B cell (primary cell): ENCODE results near the gene PARD3B. TPM values are rescaled to one million over a fixed set of nuclear protein-coding genes. Genes with fewer than 3 reads are reported as not detected.

Experiments
- ATAC-seq: fragments of 200-7000 bp; cut with Tn5 transposase; one replicate; pipeline ENCODE4 v1.10.0; 2021; ENCODE audit warnings: low read depth, mild to moderate bottlenecking, moderate number of reproducible peaks, moderate library complexity
- CTCF ChIA-PET: fragments of 350-600 bp; sonication (Branson Sonifier 250); formaldehyde crosslinking; loops from one replicate; lab custom pipeline; 2021; ENCODE audit warnings: antibody characterized with exemption, inconsistent platforms; lab: Charles Lee
- POLR2A ChIA-PET: fragments of 350-600 bp; sonication (Branson Sonifier 250); formaldehyde crosslinking; loops from one replicate; lab custom pipeline; 2021; ENCODE audit warnings: antibody characterized with exemption; lab: Charles Lee
- DNase-seq: peaks from one replicate; pipeline ENCODE4 v3.0.0; 2013
- H2AFZ ChIP-seq: 2 replicates; pipeline ENCODE4 v1.6.1; 2012; ENCODE audit warnings: mild to moderate bottlenecking, low read depth, low read length; ENCODE audit not compliant: insufficient read depth, poor library complexity, severe bottlenecking
- H3K27ac ChIP-seq, 2 donors: 1 replicate in 1 of 2; 2 replicates in 1 of 2; pipeline ENCODE4 v1.5.1; 2012 to 2013; ENCODE audit warnings: low read length in 2 of 2, mild to moderate bottlenecking in 2 of 2, moderate library complexity in 1 of 2
- H3K27me3 ChIP-seq, 4 experiments: fragments of 200-600 bp in 1 of 4; sonication (generic) in 1 of 4; replicated peaks in 1 of 4; 1 replicate in 2 of 4; 2 replicates in 2 of 4; pipeline versions ENCODE4 v1.6.1 to v1.7.0; 2013 to 2016; ENCODE audit warnings: low read length in 3 of 4, mild to moderate bottlenecking in 2 of 4, mixed read lengths in 1 of 4, moderate library complexity in 1 of 4; ENCODE audit not compliant: insufficient read depth in 4 of 4, control insufficient read depth in 3 of 4; ENCODE audit errors: control extremely low read depth in 1 of 4
- H3K36me3 ChIP-seq, 2 experiments: replicated peaks in 1 of 2; 1 replicate in 1 of 2; 2 replicates in 1 of 2; pipeline versions ENCODE4 v1.6.1 to v1.7.1; 2013; ENCODE audit warnings: low read length in 1 of 2; ENCODE audit not compliant: insufficient read depth in 2 of 2, control insufficient read depth in 1 of 2; ENCODE audit errors: control extremely low read depth in 1 of 2, extremely low read depth in 1 of 2
- H3K4me1 ChIP-seq, 2 donors: fragments of 200-600 bp in 1 of 2; sonication (generic) in 1 of 2; 1 replicate in 1 of 2; 2 replicates in 1 of 2; pipeline versions ENCODE4 v1.5.1 to v1.6.1; 2013 to 2017; ENCODE audit warnings: low read length in 2 of 2; ENCODE audit not compliant: control insufficient read depth in 2 of 2, insufficient read depth in 2 of 2
- H3K4me2 ChIP-seq: replicated peaks from 2 replicates; pipeline ENCODE3; 2012; ENCODE audit warnings: mild to moderate bottlenecking, low read depth, low read length; ENCODE audit not compliant: poor library complexity, severe bottlenecking
- H3K4me3 ChIP-seq, 5 experiments: fragments of 200-600 bp in 1 of 5; sonication (generic) in 1 of 5; 1 replicate in 3 of 5; 2 replicates in 2 of 5; pipeline versions ENCODE4 v1.5.1 to v1.7.0; 2011 to 2016; ENCODE audit warnings: low read length in 4 of 5, mild to moderate bottlenecking in 4 of 5, low read depth in 2 of 5, control low read depth in 1 of 5, moderate library complexity in 1 of 5; ENCODE audit not compliant: insufficient read depth in 1 of 5; ENCODE audit errors: control extremely low read depth in 1 of 5, extremely low read depth in 1 of 5
- H3K79me2 ChIP-seq: fragments of 200-600 bp; sonication (generic); one replicate; pipeline ENCODE4 v1.6.0; 2016; ENCODE audit warnings: low read length; ENCODE audit not compliant: control insufficient read depth, insufficient read depth
- H3K9ac ChIP-seq: fragments of 200-600 bp; sonication (generic); 2 replicates; pipeline ENCODE4 v1.6.1; 2017; ENCODE audit warnings: mild to moderate bottlenecking, low read length, moderate library complexity
- H3K9me3 ChIP-seq, 3 donors: one replicate each; pipeline versions ENCODE4 v1.6.1 to v1.7.1; 2013; ENCODE audit warnings: low read length in 2 of 3; ENCODE audit not compliant: control insufficient read depth in 2 of 3, insufficient read depth in 1 of 3; ENCODE audit errors: control extremely low read depth in 1 of 3
- H4K20me1 ChIP-seq: 2 replicates; pipeline ENCODE4 v1.6.0; 2012; ENCODE audit warnings: mild to moderate bottlenecking, low read length; ENCODE audit not compliant: insufficient read depth, control insufficient read depth, poor library complexity, severe bottlenecking
- H3K27ac Mint-ChIP-seq: one replicate; pipeline ENCODE4 v1.8.0; 2021; ENCODE audit warnings: mixed read lengths
- H3K27me3 Mint-ChIP-seq: one replicate; pipeline ENCODE4 v1.8.0; 2021; ENCODE audit warnings: mixed read lengths
- H3K4me1 Mint-ChIP-seq: one replicate; pipeline ENCODE4 v1.8.0; 2021; ENCODE audit warnings: mixed read lengths
- H3K4me3 Mint-ChIP-seq: one replicate; pipeline ENCODE4 v1.8.0; 2021; ENCODE audit warnings: mixed read lengths
- H3K9me3 Mint-ChIP-seq: one replicate; pipeline ENCODE4 v1.8.0; 2022; ENCODE audit warnings: mixed read lengths; ENCODE audit not compliant: insufficient read depth
- EZH2 ChIP-seq: IDR thresholded peaks from 2 replicates; pipeline ENCODE4 v1.6.1; 2012; ENCODE audit warnings: borderline replicate concordance, low read depth, mild to moderate bottlenecking, moderate library complexity, low read length; ENCODE audit not compliant: insufficient read depth, poor library complexity, severe bottlenecking
- WGBS: methylation state at CpG from one replicate; pipeline ENCODE4 v1.1.5; 2013; ENCODE audit warnings: missing lambda C conversion rate; ENCODE audit not compliant: insufficient coverage; 5-methylcytosine and 5-hydroxymethylcytosine counted together
- intact Hi-C: fragments of 100-400 bp; cut with micrococcal nuclease; formaldehyde crosslinking; loops from one replicate; pipeline ENCODE4 v1.10.0; 2022
- polyA plus RNA-seq: library from polyadenylated mRNA; depleted of rRNA; stranded (reverse); fragments of >200 nt; gene quantifications from 2 replicates; pipeline ENCODE4 v1.2.3, GENCODE V29; 2012
- total RNA-seq, 2 donors: library from RNA; stranded (reverse); fragments of 120-200 nt in 1 of 2; gene quantifications; 1 replicate in 1 of 2; 2 replicates in 1 of 2; pipeline versions ENCODE4 v1.2.3 to v1.2.4, GENCODE V29; 2013 to 2022
- TF ChIP-seq, protein P1 (sequence below): fragments of 200-600 bp; IDR thresholded peaks from one replicate; pipeline ENCODE4 v1.8.0; 2022; ENCODE audit warnings: antibody characterized with exemption, mild to moderate bottlenecking

The PARD3B gene
- total and polyA plus RNA-seq, 2 donors (not counting 1 experiment from before 2014, with no cell fraction given): not detected

- H3K4me3 Mint-ChIP-seq: no peak overlapping the region
- H3K27ac ChIP-seq: no peak overlapping the region
- peaks cover 20% of the 10 kb centered on the region for H3K27me3 Mint-ChIP-seq
- H3K4me2 ChIP-seq: no peak overlapping the region
- no peaks in the 10 kb centered on the region for H3K36me3 ChIP-seq
- ATAC-seq (no peak), DNase-seq (no peak)
- POLR2A ChIA-PET: interaction anchor here (0.6 kb wide), 1 partner anchor 255 kb away, joined by 3 read pairs; no protein-coding TSS in a partner anchor
- H3K9me3 Mint-ChIP-seq: no peaks in the 10 kb centered on the region
- no peaks in the 10 kb centered on the region for H3K4me1 ChIP-seq
- no peak overlapping the region for H3K4me3 ChIP-seq
- H3K27me3 ChIP-seq: no peaks in the 10 kb centered on the region
- H3K4me1 Mint-ChIP-seq: no peaks in the 10 kb centered on the region
- no peak overlapping the region for H3K27ac Mint-ChIP-seq
- CTCF ChIA-PET: no interaction called here
- H3K9ac ChIP-seq: no peak overlapping the region
- H3K9me3 ChIP-seq: no peaks in the 10 kb centered on the region
- intact Hi-C loops: no loop called here
- no peaks in the 10 kb centered on the region for H4K20me1 ChIP-seq
- 86% methylated on average over 1 of the region's 2 CpGs for WGBS
- H2AFZ ChIP-seq: no peak overlapping the region
- no peak for TF ChIP-seq EZH2
- H3K79me2 ChIP-seq: no peaks in the 10 kb centered on the region
These were observed 1045.5 kb downstream of the PARD3B start for GRCh38 chr2:205590759-205591158.

DNA sequence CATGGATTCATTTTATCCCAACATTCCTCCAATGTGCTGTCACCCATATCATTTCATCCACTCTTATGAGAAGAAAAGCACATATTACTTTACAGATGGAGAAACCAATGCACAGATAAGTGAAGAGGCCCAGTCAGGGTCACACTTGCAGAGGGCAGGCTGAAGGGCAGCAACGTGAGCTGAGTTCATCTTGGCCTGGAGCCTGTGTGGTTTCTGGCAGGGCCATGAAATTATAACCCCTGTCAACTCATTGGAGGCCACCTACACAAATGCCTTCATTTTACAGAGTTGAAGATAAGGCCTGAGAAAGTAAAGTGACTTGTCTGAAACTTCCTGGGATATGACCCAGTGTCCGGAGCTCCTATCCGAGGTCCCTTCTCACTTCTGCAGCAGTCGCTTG lies 1048.6 kb downstream of the PARD3B start:
- POLR2A ChIA-PET: no interaction called here
- TF ChIP-seq EZH2: no peak
- TF ChIP-seq, protein P1, sequence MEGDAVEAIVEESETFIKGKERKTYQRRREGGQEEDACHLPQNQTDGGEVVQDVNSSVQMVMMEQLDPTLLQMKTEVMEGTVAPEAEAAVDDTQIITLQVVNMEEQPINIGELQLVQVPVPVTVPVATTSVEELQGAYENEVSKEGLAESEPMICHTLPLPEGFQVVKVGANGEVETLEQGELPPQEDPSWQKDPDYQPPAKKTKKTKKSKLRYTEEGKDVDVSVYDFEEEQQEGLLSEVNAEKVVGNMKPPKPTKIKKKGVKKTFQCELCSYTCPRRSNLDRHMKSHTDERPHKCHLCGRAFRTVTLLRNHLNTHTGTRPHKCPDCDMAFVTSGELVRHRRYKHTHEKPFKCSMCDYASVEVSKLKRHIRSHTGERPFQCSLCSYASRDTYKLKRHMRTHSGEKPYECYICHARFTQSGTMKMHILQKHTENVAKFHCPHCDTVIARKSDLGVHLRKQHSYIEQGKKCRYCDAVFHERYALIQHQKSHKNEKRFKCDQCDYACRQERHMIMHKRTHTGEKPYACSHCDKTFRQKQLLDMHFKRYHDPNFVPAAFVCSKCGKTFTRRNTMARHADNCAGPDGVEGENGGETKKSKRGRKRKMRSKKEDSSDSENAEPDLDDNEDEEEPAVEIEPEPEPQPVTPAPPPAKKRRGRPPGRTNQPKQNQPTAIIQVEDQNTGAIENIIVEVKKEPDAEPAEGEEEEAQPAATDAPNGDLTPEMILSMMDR: no peak
- H3K36me3 ChIP-seq: no peaks in the 10 kb centered on the region
- Mint-ChIP-seq H3K4me1 (no peaks in the 10 kb centered on the region), H3K4me3 (no peak overlapping the region), H3K27ac (no peak overlapping the region), H3K9me3 (no peaks in the 10 kb centered on the region), H3K27me3 (peaks cover 18% of the 10 kb centered on the region)
- H3K9ac ChIP-seq: no peak overlapping the region
- no peak for DNase-seq
- 96% methylated on average over 4 of the region's 4 CpGs for WGBS
- no peak overlapping the region for H3K27ac ChIP-seq
- intact Hi-C loops: no loop called here
- H3K4me1 ChIP-seq: no peaks in the 10 kb centered on the region
- no peaks in the 10 kb centered on the region for H3K27me3 ChIP-seq
- H3K4me3 ChIP-seq: no peak overlapping the region
- CTCF ChIA-PET: no interaction called here
- H3K9me3 ChIP-seq: no peaks in the 10 kb centered on the region
- H4K20me1 ChIP-seq: no peaks in the 10 kb centered on the region
- H3K4me2 ChIP-seq: no peak overlapping the region
- ATAC-seq: no peak
- no peaks in the 10 kb centered on the region for H3K79me2 ChIP-seq
- H2AFZ ChIP-seq: no peak overlapping the region
